Lower lobe of right lung (tissue), 2 donors: Measurements from ENCODE around the gene PLPPR3. TPM values are rescaled to one million over a fixed set of nuclear protein-coding genes. Genes with fewer than 3 reads are reported as not detected.
A peak's percentile ranks its signal among the peaks of the same experiment; 100 is the strongest.

Source experiments
- ATAC-seq, 2 donors: fragments of 200-7000 bp; cut with Tn5 transposase; one replicate each; pipeline ENCODE4 v1.9.1; 2020 to 2022; ENCODE audit warnings: mild to moderate bottlenecking in 2 of 2, moderate library complexity in 2 of 2
- DNase-seq: peaks from one replicate; pipeline ENCODE4 v3.0.0-alpha.2; 2020
- H3K27ac ChIP-seq: fragments of 200-600 bp; one replicate; pipeline ENCODE4 v1.8.0; 2022
- H3K27me3 ChIP-seq: fragments of 200-600 bp; one replicate; pipeline ENCODE4 v1.8.0; 2022; ENCODE audit warnings: low read depth
- H3K36me3 ChIP-seq: fragments of 200-600 bp; one replicate; pipeline ENCODE4 v1.8.0; 2022; ENCODE audit warnings: mild to moderate bottlenecking
- H3K4me1 ChIP-seq: fragments of 200-600 bp; one replicate; pipeline ENCODE4 v1.8.0; 2022
- H3K4me3 ChIP-seq: fragments of 200-600 bp; one replicate; pipeline ENCODE4 v1.8.0; 2022; ENCODE audit warnings: mild to moderate bottlenecking
- H3K9me3 ChIP-seq: fragments of 200-600 bp; one replicate; pipeline ENCODE4 v1.8.0; 2022
- intact Hi-C: fragments of 100-400 bp; cut with DNase I; formaldehyde crosslinking; loops from one replicate; pipeline ENCODE4 v1.11.0; 2022
- total RNA-seq: library from RNA; stranded (reverse); fragmentation: NEBNext Ultra II Directional; extraction: Animal tissue kit (Norgen Biotek cat#: 25700); gene quantifications from one replicate; pipeline ENCODE4 v1.2.1, GENCODE V29; 2021
- TF ChIP-seq, protein P1 (sequence below): fragments of 200-600 bp; IDR thresholded peaks from one replicate; pipeline ENCODE4 v1.8.0; 2022; ENCODE audit warnings: antibody characterized with exemption, mild to moderate bottlenecking
- donor health status: DM: no; HTN: yes; CAD: no; lungs with severe emphysema.

The PLPPR3 gene
- total RNA-seq, 1 donor from 2014 or later, result 2.1 TPM

DNA sequence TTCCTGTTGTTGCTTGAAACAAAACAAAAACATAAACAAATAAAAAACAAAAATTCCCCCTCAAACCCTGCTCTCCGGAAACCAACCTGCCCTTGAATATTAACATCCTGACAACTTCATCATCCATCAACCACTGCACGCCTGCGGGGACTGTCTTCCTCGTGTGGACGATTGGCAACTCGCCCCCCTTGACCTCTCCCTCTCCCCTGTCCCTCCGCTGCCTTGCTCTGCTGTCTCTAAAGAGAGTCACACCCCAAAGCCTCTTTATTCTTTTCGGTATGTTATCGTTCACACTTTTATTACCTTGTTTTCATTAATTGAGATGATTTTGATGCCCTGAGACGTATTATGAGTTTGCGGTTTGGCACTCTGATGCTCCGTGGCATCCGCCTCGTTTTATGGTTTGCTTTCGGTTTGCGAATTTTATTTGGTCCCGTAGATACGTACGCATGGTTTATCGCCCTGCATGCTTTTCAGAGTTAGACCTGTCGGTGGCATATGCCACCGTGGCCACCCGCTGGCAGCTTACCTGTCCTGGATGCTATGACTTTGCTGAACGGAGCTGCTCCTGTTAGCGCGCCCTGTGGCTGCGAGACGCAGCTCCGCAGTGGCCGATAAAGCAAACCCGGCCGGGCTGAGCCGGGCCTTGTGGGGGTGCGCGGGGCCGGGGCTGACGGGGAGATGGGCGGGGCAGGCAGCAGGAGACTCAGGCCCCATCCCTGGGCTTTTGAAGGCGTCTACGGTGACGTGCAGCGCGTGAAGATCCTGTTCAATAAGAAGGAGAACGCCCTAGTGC lies 13.9 kb downstream of the PLPPR3 start:
- DNase-seq (no peak), ATAC-seq (no peak)
- Histone ChIP-seq H3K9me3 (no peaks in the 10 kb centered on the region), H3K27me3 (no peaks in the 10 kb centered on the region), H3K27ac (no peak overlapping the region), H3K4me1 (peaks cover 13% of the 10 kb centered on the region), H3K36me3 (peaks cover 95% of the 10 kb centered on the region), H3K4me3 (no peak overlapping the region)
- intact Hi-C loops, result no loop called here
- TF ChIP-seq, protein P1, sequence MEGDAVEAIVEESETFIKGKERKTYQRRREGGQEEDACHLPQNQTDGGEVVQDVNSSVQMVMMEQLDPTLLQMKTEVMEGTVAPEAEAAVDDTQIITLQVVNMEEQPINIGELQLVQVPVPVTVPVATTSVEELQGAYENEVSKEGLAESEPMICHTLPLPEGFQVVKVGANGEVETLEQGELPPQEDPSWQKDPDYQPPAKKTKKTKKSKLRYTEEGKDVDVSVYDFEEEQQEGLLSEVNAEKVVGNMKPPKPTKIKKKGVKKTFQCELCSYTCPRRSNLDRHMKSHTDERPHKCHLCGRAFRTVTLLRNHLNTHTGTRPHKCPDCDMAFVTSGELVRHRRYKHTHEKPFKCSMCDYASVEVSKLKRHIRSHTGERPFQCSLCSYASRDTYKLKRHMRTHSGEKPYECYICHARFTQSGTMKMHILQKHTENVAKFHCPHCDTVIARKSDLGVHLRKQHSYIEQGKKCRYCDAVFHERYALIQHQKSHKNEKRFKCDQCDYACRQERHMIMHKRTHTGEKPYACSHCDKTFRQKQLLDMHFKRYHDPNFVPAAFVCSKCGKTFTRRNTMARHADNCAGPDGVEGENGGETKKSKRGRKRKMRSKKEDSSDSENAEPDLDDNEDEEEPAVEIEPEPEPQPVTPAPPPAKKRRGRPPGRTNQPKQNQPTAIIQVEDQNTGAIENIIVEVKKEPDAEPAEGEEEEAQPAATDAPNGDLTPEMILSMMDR, result no peak

DNA sequence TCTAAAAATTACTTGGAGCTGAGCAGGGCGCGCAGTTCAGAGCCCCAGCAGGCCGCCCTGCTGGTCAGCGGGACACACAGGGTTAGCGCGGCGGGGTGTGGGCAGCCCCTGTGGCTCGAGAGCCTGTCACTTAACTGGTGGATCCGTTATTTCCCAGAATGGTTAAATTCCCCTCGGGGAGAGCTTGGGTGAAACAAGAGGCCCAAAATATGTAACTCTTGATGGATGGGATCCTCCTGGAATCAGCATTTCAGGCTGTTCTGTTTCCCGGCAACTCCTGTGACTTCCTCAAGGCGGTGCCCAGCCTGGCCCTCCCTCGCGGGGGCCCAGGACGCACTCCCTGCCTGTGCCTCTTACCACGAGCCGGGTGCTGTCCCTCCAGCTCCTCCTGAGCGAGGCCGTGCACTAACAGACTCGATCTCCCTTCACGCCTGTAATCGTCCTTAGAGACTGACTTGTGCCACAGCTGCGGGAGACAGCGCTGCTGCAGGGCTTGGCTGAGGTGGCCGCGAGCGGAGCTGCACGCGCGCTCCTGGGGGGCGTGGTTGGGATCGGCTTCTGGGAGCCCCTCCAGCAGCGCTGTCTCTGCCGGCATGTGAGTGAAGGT lies 14.8 kb downstream of the PLPPR3 start:
- H3K27me3 ChIP-seq, result no peaks in the 10 kb centered on the region
- peaks cover 22% of the 10 kb centered on the region for H3K4me1 ChIP-seq
- TF ChIP-seq, protein P1, result no peak
- no peak for DNase-seq
- H3K4me3 ChIP-seq, result no peak overlapping the region
- peaks cover 93% of the 10 kb centered on the region for H3K36me3 ChIP-seq
- no peak for ATAC-seq
- H3K9me3 ChIP-seq, result no peaks in the 10 kb centered on the region
- intact Hi-C loops, result no loop called here
- no peak overlapping the region for H3K27ac ChIP-seq

DNA sequence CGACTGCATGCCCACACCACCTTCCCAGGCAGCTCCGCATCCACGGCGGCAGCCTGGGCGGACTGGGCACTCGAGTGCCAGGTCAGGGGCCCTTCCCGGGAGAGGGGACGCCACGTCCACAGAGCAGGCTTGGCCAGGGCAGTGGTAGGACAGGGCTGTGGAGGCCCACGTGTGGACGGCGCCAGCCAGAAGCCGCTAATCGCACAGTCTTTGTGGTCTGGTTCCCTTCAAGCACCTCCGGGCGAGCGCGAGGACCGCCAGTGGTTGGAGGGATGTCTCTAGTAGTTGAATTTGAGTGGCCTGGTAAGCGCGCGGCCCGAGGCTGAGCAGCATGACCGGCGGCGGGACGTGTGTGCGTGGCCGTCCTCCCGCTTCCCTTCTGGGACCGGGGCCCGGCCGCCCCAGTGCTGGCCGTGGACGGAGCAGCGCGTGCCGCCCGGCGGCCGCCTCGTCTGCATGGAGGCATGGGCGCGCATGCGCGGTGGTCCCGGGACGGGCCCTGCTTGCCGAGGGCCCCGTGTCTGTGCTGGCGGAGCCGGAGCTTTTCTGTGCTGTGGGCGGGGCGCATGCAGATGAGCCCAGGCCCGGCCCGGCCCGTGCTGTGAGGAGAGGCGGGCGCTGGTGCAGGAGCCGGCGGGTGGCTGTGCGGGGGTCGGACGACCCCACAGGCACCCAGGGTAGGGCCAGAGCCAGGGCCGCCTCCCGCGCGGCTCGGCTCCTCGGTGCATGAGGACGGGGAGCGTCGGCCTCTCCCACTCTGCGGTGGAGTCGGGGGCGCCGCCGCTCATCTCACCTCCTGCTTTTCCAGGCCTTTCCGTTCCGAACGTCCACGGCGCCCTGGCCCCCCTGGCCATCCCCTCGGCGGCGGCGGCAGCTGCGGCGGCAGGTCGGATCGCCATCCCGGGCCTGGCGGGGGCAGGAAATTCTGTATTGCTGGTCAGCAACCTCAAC lies 15.9 kb downstream of the PLPPR3 start:
- no peak for ATAC-seq
- H3K27me3 ChIP-seq, result no peaks in the 10 kb centered on the region
- intact Hi-C loops, result no loop called here
- TF ChIP-seq, protein P1, result no peak
- H3K27ac ChIP-seq, result no peak overlapping the region
- peaks cover 92% of the 10 kb centered on the region for H3K36me3 ChIP-seq
- no peak overlapping the region for H3K4me3 ChIP-seq
- peaks cover 32% of the 10 kb centered on the region for H3K4me1 ChIP-seq
- H3K9me3 ChIP-seq, result no peaks in the 10 kb centered on the region
- peak; percentile 37 for DNase-seq

DNA sequence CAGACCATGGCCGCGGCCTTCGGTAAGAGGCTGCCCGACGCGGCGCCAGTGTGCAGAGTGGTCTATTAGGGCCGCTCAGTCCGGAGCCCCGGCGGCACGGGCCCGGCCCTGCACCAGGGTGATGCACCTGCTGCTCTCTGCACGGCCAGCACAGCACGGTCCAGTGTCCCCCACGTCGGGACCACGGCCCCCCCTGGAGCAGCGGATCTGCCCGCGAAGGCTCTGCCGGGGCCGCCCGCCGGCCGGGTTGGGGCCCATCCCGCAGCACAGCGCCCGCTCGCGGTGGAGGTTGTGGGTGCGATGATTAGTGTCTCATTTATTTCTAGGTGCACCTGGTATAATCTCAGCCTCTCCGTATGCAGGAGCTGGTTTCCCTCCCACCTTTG lies 16.6 kb downstream of the PLPPR3 start:
- Histone ChIP-seq H3K36me3 (peaks cover 92% of the 10 kb centered on the region), H3K27me3 (no peaks in the 10 kb centered on the region), H3K27ac (no peak overlapping the region), H3K4me1 (peaks cover 39% of the 10 kb centered on the region), H3K4me3 (no peak overlapping the region), H3K9me3 (no peaks in the 10 kb centered on the region)
- ATAC-seq (no peak), DNase-seq (no peak)
- TF ChIP-seq, protein P1, result no peak
- intact Hi-C loops, result no loop called here

DNA sequence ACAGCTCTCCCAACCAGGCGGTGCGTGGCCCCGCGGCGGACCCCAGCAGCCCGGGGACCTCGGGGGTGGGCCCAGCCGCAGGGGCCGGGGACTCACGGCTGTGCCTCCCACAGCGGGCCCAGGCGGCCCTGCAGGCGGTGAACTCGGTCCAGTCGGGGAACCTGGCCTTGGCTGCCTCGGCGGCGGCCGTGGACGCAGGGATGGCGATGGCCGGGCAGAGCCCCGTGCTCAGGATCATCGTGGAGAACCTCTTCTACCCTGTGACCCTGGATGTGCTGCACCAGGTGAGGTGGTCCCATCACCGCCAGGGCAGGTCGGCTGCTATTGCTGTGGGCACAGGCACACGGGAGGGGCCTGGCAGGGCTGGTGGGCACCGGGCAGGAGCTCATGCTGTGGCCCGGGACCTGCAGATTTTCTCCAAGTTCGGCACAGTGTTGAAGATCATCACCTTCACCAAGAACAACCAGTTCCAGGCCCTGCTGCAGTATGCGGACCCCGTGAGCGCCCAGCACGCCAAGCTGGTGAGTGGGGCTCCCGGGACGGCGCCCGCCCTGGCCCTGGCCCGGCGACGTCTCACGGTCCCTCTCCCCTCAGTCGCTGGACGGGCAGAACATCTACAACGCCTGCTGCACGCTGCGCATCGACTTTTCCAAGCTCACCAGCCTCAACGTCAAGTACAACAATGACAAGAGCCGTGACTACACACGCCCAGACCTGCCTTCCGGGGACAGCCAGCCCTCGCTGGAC lies 17.2 kb downstream of the PLPPR3 start:
- intact Hi-C loops, result no loop called here
- Histone ChIP-seq H3K4me3 (no peak overlapping the region), H3K27me3 (no peaks in the 10 kb centered on the region), H3K4me1 (peaks cover 45% of the 10 kb centered on the region), H3K27ac (no peak overlapping the region), H3K36me3 (peaks cover 92% of the 10 kb centered on the region), H3K9me3 (no peaks in the 10 kb centered on the region)
- DNase-seq (peak; percentile 45), ATAC-seq (no peak)
- TF ChIP-seq, protein P1, result no peak
